ENCODE results near the gene SPTBN4.

DNA sequence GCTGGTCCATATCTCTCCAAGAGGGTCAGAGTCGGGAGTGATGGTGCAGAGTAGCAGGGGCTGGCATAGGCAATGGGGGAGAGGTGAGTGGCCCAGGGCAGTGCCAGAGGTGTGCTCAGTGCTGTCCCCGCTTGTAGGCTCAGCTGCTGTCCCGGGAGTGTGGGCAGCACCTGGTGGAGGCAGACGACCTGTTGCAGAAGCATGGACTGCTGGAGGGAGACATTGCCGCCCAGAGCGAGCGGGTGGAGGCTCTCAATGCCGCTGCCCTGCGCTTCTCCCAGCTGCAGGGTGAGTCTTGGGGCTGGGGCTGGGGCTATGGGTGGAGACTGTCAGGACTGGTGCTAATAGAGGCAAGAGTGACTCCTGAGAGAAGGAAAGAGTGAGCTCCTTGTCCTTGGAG lies 39.3 kb downstream of the SPTBN4 start:
- TF ChIP-seq EZH2 (IDR thresholded peaks at IDR 0.05; ENCODE audit: borderline replicate concordance, insufficient read depth, low read depth, low read length, poor library complexity, severe bottlenecking): no peak
- TF ChIP-seq, protein P1, sequence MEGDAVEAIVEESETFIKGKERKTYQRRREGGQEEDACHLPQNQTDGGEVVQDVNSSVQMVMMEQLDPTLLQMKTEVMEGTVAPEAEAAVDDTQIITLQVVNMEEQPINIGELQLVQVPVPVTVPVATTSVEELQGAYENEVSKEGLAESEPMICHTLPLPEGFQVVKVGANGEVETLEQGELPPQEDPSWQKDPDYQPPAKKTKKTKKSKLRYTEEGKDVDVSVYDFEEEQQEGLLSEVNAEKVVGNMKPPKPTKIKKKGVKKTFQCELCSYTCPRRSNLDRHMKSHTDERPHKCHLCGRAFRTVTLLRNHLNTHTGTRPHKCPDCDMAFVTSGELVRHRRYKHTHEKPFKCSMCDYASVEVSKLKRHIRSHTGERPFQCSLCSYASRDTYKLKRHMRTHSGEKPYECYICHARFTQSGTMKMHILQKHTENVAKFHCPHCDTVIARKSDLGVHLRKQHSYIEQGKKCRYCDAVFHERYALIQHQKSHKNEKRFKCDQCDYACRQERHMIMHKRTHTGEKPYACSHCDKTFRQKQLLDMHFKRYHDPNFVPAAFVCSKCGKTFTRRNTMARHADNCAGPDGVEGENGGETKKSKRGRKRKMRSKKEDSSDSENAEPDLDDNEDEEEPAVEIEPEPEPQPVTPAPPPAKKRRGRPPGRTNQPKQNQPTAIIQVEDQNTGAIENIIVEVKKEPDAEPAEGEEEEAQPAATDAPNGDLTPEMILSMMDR (IDR thresholded peaks at IDR 0.05): no peak

Measured in B cell (primary cell).